ENCODE results near the gene KREMEN1. TPM values are rescaled to one million over a fixed set of nuclear protein-coding genes. Genes with fewer than 3 reads are reported as not detected.

The KREMEN1 gene
- total and polyA plus RNA-seq, 9 of the 15 experiments (the other 6 are each of a cell fraction or from before 2014, with no cell fraction given), result 0.69 to 11.5 (median 4.3) TPM

DNA sequence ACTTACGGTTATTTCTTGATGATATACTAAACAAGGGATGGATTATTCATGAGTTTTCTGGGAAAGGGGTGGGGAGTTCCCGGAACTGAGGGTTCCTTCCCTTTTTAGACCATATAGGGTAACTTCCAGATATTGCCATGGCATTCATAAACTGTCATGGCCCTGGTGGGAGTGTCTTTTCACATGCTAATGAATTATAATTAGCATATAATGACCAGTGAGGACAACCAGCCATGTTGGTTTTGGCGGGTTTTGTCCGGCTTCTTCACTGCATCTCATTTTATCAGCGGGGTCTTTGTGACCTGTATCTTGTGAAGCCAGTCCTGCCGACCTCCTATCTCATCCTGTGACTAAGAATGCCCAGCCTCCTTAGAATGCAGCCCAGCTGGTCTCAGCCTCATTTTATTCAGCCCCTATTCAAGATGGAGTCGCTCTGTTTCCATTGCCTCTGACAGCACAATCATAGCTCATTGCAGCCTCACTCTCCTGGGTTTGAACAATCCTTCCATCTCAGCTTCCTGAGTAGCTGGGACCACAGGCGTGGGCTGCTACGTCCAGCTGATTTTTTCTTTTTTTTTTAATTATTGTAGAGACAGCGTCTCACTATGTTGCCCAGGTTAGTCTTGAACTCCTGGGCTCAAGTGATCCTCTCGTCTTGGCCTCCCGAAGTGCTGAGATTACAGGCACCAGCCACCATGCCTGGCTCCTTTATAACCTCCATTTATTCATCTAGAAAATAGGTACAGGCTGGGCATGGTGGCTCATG, 80.3 kb downstream of the KREMEN1 start (continued):
- TF ChIP-seq, protein P1, sequence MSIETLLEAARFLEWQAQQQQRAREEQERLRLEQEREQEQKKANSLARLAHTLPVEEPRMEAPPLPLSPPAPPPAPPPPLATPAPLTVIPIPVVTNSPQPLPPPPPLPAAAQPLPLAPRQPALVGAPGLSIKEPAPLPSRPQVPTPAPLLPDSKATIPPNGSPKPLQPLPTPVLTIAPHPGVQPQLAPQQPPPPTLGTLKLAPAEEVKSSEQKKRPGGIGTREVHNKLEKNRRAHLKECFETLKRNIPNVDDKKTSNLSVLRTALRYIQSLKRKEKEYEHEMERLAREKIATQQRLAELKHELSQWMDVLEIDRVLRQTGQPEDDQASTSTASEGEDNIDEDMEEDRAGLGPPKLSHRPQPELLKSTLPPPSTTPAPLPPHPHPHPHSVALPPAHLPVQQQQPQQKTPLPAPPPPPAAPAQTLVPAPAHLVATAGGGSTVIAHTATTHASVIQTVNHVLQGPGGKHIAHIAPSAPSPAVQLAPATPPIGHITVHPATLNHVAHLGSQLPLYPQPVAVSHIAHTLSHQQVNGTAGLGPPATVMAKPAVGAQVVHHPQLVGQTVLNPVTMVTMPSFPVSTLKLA (conservative IDR thresholded peaks at IDR 0.05), result no peak; a peak in 2 of 4 replicates
- TF ChIP-seq ETV1 (tag; conservative IDR thresholded peaks at IDR 0.05; ENCODE audit: low read depth) (peak; percentile 57; the same call in 1 of the 2 replicates), HNRNPLL (IDR thresholded peaks at IDR 0.05; ENCODE audit: low read depth, low read length, poor library complexity, severe bottlenecking) (no peak), PTRF (tag; IDR thresholded peaks at IDR 0.05) (peak; percentile 89), CEBPZ (IDR thresholded peaks at IDR 0.05; ENCODE audit: borderline replicate concordance, low read depth, low read length) (no peak), CBFB (CRISPR knock-in tag; IDR thresholded peaks at IDR 0.05) (no peak), CREM (IDR thresholded peaks at IDR 0.05; ENCODE audit: low read depth) (no peak), EHMT2 (IDR thresholded peaks at IDR 0.05) (0 out of 2 replicates have a peak, but pooled peaks have one; percentile 7), STAT5A (IDR thresholded peaks at IDR 0.05; ENCODE audit: borderline replicate concordance, low read length) (peak; percentile 96), ZFP30 (CRISPR knock-in tag; IDR thresholded peaks at IDR 0.05; ENCODE audit: borderline replicate concordance) (no peak), ZBED1 (IDR thresholded peaks at IDR 0.05) (no peak), TRIM28 (IDR thresholded peaks at IDR 0.05) (no peak), ZNF41 (CRISPR knock-in tag; conservative IDR thresholded peaks at IDR 0.05) (peak; percentile 88), HINFP (tag; conservative IDR thresholded peaks at IDR 0.05; ENCODE audit: low read depth) (peak; percentile 86), KLF13 (tag; IDR thresholded peaks at IDR 0.05; ENCODE audit: borderline replicate concordance, low read depth) (peak; percentile 86), ETS2 (tag; IDR thresholded peaks at IDR 0.05; ENCODE audit: borderline replicate concordance, poor library complexity, severe bottlenecking) (no peak), ZNF121 (CRISPR knock-in tag; conservative IDR thresholded peaks at IDR 0.05) (no peak), ZNF311 (CRISPR knock-in tag; IDR thresholded peaks at IDR 0.05) (peak; percentile 89), ZNF232 (CRISPR knock-in tag; IDR thresholded peaks at IDR 0.05) (no peak), ZNF551 (CRISPR knock-in tag; IDR thresholded peaks at IDR 0.05) (no peak)
